Measurements from ENCODE around the gene HMCES. TPM values are rescaled to one million over a fixed set of nuclear protein-coding genes. Genes with fewer than 3 reads are reported as not detected.

HMCES gene
- total and polyA plus RNA-seq, 12 donors: 24.1 to 56.1 (median 43.2) TPM

DNA sequence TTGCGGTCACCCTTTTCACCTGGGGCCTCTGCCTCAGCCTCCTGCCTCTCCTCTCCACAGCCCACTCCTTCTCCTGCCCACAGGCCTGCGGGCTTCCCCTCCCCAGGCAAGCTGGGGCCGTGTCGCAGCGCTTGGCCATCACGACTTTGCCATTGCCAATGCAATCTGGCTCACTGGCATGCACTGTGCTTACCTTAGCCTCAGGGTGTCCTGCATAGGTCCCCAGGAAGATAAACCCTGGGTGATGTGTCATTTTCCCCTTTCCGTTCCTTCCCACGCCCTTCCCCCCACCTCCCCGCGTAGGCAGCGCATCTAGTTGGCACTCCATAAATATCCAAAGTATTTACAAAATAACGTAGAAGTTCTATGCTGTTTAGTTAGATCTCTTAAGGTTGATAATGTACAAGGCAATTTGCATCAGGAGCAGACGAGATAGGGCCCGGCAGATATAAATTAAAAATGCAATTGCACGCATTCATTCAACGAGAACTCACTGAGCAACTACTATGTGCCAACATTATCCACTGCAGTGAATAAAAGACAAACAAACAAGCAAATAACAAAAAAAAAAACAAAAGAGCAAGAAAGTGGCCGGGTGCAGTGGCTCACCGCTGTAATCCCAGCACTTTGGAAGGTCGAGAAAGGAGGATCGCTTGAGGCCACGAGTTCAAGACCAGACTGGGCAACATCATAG lies 30.2 kb upstream of the HMCES start:
- peak overlapping the region in 9 of 10 donors; percentile 73 to 99 (median 90) for H3K27ac ChIP-seq
- TF ChIP-seq, protein P1, sequence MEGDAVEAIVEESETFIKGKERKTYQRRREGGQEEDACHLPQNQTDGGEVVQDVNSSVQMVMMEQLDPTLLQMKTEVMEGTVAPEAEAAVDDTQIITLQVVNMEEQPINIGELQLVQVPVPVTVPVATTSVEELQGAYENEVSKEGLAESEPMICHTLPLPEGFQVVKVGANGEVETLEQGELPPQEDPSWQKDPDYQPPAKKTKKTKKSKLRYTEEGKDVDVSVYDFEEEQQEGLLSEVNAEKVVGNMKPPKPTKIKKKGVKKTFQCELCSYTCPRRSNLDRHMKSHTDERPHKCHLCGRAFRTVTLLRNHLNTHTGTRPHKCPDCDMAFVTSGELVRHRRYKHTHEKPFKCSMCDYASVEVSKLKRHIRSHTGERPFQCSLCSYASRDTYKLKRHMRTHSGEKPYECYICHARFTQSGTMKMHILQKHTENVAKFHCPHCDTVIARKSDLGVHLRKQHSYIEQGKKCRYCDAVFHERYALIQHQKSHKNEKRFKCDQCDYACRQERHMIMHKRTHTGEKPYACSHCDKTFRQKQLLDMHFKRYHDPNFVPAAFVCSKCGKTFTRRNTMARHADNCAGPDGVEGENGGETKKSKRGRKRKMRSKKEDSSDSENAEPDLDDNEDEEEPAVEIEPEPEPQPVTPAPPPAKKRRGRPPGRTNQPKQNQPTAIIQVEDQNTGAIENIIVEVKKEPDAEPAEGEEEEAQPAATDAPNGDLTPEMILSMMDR (IDR thresholded peaks at IDR 0.05): no peak
- H3K9me3 ChIP-seq: no peaks in the 10 kb centered on the region
- DNase-seq (no peak), ATAC-seq (no peak)
- WGBS, 2 donors: 59 to 66% methylated on average over 21 of the region's 21 CpGs
- H3K27me3 ChIP-seq: no peaks in the 10 kb centered on the region
- H3K4me1 ChIP-seq: peaks cover 8 to 58% (median 44%) of the 10 kb centered on the region in 9 donors
- intact Hi-C loops (cut with DNase I): loop anchor here (5.0 to 10.0 kb wide), 7 partner anchors 64 to 276 kb away; partner anchors contain the start of gene CNBP (in 7 of the 10)
- peak overlapping the region; percentile 80 to 100 (median 98) for H3K4me3 ChIP-seq
- peaks cover 0 to 31% (median 13%) of the 10 kb centered on the region in 9 donors for H3K36me3 ChIP-seq

DNA sequence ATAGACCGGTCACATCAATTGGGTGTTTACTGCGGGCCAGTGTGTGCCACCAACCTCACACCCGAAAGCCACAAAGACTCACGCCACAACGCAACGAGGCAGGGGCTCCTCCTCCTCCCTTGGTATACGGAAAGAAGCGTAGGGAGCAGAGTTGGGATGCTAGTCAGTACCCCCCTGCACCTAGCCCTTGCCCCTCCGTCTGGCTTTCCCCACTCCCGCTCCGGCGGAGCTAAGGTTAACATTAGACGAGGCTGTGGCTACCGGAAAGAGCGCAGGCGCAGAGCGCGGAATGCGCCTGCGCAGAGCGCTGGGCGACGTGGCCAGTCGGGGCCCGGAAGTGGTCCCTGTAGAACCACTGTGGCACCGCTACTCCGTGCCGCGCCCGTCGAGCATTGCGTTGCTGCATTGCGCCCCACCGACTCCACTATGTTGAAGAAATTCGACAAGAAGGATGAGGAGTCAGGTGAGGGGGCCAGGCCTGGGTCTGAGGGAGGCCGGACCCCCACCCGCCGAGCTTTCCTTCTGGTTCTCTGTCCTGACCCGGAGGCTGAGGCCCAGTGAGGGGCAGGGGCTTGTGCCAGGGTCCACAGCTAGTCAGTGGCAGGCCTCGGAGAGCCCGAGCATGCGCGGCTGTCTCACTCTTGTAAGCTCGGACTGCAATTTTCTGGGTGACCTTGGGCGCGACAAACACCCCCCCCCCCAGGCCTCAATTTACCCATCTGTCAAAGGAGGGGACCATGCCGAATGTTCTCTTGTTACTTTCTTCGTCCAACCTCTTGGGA lies 29.2 kb upstream of the HMCES start, which contains the start of gene COPG1:
TSS of gene COPG1 (plus strand) at position 323 of the 782 bp plus-strand sequence. CDS start at position 427, 104 bp downstream.
- WGBS, 2 donors: 0% methylated on average over 48 of the region's 48 CpGs
- peak within 1 kb of the TSS; percentile 80 to 100 (median 98) for H3K4me3 ChIP-seq

DNA sequence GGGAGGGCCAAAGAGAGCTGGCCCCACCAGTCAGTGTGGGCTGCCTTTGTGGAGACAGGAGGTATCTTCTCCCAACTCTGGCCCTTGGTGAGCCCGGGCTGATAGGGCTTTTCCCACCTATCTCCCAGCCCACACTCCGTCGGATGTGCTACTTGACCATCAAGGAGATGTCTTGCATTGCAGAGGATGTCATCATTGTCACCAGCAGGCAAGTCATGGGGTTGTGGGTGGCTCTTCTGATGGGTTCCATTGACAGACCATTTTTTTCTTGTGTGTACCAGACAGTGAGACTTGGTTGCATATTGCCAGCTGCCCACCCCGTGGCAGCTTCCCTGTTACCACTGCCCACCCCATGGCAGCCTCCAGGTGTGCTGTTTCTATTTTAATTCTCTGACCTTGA lies 25.9 kb upstream of the HMCES start:
- Histone ChIP-seq H3K27me3 (no peaks in the 10 kb centered on the region), H3K4me3 (no peak overlapping the region), H3K27ac (no peak overlapping the region), H3K9me3 (no peaks in the 10 kb centered on the region), H3K36me3 (peaks cover 0 to 74% (median 47%) of the 10 kb centered on the region in 9 donors), H3K4me1 (peaks cover 8 to 57% (median 38%) of the 10 kb centered on the region in 9 donors)
- 92% methylated on average over 4 of the region's 4 CpGs for WGBS, 2 donors
- DNase-seq (no peak), ATAC-seq (no peak)
- intact Hi-C loops (cut with DNase I): no loop called here
- TF ChIP-seq, protein P1 (IDR thresholded peaks at IDR 0.05): no peak

More for the DNA sequence above, 29.2 kb upstream of the HMCES start, which contains the start of gene COPG1:
- Histone ChIP-seq H3K27me3 (no peaks in the 10 kb centered on the region), H3K36me3 (peaks cover 0 to 41% (median 21%) of the 10 kb centered on the region in 9 donors), H3K9me3 (no peaks in the 10 kb centered on the region), H3K4me1 (peaks cover 8 to 58% (median 44%) of the 10 kb centered on the region in 9 donors), H3K27ac (peak within 1 kb of the TSS; percentile 49 to 99 (median 90))
- DNase-seq (peak; percentile 83 to 90), ATAC-seq (peak; percentile 92 to 97 (median 96))
- TF ChIP-seq, protein P1 (IDR thresholded peaks at IDR 0.05): no peak
- intact Hi-C loops (cut with DNase I): loop anchor here (5.0 to 10.0 kb wide), 7 partner anchors 65 to 277 kb away; partner anchors contain the start of gene CNBP (in 7 of the 10)

DNA sequence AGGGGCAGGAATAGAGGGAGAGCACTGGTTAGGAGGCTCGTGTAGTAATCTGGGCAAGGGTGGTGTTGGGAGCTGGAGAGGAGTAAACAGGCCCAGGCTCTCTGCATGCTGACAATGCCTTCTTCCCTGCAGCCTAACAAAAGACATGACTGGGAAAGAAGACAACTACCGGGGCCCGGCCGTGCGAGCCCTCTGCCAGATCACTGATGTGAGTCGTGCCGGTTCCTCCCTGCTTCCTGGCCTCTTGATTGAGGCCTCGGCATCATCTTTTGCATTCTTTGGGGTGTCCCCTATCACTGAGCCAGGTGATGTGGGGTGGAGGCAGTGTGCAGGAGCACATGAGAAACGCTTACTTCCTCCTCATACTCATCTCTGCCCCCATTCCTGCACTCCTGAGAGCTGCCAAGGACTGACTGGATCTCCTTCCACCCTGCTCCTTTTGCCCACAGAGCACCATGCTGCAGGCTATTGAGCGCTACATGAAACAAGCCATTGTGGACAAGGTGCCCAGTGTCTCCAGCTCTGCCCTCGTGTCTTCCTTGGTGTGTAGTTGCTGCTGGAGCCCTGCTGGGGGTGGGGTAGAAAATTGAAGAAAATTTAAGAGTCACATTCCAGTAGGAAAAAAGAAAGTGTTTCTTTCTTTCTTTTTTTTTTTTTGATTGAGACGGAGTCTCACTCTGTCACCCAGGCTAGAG lies 24.0 kb upstream of the HMCES start:
- no peak overlapping the region for H3K27ac ChIP-seq
- ATAC-seq (no peak), DNase-seq (no peak)
- 88 to 92% methylated on average over 12 of the region's 12 CpGs for WGBS, 2 donors
- H3K36me3 ChIP-seq: peaks cover 0 to 93% (median 57%) of the 10 kb centered on the region in 9 donors
- H3K4me3 ChIP-seq: no peak overlapping the region
- H3K27me3 ChIP-seq: no peaks in the 10 kb centered on the region
- peaks cover 8 to 45% (median 27%) of the 10 kb centered on the region in 9 donors for H3K4me1 ChIP-seq
- H3K9me3 ChIP-seq: no peaks in the 10 kb centered on the region
- intact Hi-C loops (cut with DNase I): no loop called here
- TF ChIP-seq, protein P1 (IDR thresholded peaks at IDR 0.05): no peak
